Breast epithelium (tissue), 3 donors: ENCODE data around the gene ELAVL4.

Experiments
- CTCF ChIP-seq, 3 donors: fragments of 450-650 bp; IDR thresholded peaks; one replicate each; pipeline ENCODE4 v1.5.1; 2016 to 2017; ENCODE audit warnings: antibody characterized with exemption in 3 of 3, mild to moderate bottlenecking in 3 of 3, moderate library complexity in 3 of 3
- POLR2A ChIP-seq: fragments of 450-650 bp; IDR thresholded peaks from one replicate; pipeline ENCODE4 v1.6.1; 2016; ENCODE audit warnings: antibody characterized with exemption, mild to moderate bottlenecking, moderate library complexity
- POLR2AphosphoS5 ChIP-seq, 3 donors: sonication (generic); formaldehyde crosslinking; IDR thresholded peaks; one replicate each; pipeline ENCODE4 v1.6.1; 2017; ENCODE audit warnings: antibody characterized with exemption in 3 of 3

DNA sequence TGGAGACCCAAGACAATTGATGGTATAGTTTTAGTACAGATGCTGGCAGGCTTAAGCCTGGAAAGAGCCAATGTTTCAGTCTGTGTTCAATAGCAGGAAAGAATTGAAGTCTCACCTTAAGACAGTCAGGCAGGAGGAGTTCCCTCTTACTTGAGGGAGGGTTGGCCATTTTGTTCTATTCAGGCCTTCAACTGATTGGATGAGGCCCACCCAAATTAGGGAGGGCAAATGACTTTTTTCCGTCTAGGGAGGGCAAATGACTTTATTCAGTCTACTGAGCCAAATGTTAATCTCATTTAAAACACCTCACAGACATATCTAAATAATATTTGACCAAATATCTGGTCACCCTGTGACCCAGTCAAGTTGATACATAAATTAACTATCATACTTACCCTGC is 31.4 kb upstream of the ELAVL4 start:
- no peak for TF ChIP-seq CTCF (IDR thresholded peaks at IDR 0.05)
- no peak for TF ChIP-seq POLR2A
- TF ChIP-seq POLR2AphosphoS5 (IDR thresholded peaks at IDR 0.05) = no peak
